SIG-M5 treated with dmso at 0.1 percent for 504 hours (cell line): ENCODE measurements around the gene FRY.

ENCODE experiments used
- DNase-seq: peaks from one replicate; lab custom pipeline; 2025; ENCODE audit not compliant: unreplicated experiment; lab: John Stamatoyannopoulos, UW

FRY gene

DNA sequence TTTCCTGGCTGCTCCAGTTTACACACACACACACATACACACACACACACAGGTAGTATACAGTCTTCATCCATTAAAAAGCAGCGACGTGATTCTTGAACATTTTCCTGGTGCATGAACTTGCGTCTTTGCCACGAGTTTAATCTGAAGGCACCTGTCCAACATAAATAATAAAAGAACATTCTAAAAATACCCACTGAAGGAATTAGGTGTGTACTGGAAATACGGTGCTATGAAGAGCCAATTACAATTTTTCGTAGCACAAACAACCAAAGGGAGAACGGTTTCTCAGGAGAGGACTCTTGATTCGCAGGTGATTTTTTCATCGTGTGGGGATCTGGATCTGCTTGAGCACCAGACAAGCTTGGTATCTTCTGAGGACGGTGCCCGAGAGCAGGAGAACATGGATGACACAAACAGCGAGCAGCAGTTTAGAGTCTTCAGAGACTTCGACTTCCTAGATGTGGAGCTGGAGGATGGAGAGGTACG lies 222.4 kb downstream of the FRY start:
- no peak for DNase-seq

DNA sequence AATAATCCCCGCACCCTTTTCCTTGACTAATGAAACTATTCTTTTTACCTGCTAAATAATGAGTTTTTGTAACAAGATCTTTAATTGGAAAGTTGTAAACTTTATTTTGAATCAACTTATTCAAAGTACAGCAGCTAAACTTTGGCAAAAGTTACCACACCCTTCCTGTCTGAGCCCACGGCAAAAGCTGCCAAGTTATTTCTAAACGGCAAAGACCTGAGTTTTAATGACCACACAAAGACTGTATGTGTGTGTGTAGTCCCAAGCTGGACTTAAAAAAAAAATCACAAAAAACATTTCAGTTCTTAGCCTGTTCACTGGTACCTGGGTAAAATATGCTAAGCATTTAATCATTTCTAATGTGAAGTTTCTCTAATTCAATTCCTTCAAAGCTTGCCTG lies 222.8 kb downstream of the FRY start:
- no peak for DNase-seq

DNA sequence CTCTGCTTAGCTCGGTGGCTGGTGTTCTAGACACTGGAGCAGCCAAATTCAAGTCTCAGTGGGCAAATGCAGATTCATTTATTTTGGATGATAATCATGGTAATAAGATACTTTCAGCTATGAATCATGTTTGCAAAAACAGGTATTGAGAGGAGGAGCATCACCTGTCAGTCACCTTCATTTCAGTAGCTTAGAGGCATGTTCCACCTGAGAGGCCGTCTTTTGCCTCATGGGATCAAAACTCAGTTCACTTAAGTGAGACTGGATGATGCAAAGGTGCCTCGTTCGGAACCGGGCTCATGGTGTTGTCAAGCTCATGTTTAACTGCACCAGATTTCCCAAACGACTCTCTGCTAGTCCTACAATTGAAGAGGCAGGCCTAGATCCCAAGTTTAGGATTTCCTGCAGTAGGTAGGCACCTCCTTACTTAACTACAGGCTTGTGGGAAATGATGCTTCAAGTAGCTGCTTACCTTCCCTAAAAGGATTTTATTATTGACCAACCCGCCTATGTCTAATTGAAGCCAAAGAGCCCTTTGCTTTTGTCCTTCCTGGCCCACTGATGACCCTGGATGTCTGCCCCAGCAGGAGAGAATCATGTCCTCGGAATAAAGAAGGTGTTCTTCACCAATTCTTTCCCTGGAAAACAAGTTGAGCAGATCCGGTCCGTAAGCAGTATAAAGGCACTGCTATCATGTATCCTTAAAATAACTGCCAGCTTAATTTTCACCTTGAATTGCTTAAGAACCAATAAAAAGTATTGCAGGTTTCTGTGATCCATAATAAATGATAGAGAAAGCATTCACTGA lies 223.5 kb downstream of the FRY start:
- no peak for DNase-seq

DNA sequence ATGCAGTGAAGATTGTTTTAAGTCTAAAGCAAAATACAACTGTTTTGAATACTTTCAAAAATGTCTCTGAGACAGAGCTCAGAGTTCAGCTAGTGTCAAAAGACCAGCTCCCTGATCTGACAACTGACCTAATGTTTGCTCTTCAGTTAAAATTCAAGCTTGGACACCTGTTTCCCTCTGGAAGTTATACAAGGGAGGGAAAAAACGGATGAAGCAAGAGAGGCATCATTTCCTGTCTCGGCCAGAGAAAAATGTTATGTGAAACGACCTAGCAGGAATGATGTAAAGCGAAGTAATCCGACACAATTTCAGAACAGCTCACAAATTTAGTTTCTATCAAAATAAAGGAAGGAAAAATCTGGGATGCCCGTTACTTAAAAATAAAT lies 224.1 kb downstream of the FRY start:
- no peak for DNase-seq

DNA sequence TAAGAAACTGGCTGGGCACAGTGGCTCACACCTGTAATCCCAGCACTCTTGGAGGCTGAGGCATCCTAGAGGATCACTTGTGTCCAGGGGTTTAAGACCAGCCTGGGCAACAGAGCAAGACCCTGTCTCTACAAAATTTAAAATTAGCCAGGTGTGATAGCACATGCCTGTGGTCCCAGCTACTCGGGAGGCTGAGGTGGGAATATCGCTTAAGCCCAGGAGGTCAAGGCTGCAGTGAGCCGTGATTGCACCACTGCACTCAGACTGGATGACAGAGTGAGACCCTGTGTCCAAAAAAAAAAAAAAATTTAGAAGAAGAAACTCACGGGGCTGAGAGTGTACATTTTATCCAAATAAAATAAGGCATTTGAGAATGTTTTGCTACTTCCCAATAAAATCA lies 224.7 kb downstream of the FRY start:
- DNase-seq: no peak

DNA sequence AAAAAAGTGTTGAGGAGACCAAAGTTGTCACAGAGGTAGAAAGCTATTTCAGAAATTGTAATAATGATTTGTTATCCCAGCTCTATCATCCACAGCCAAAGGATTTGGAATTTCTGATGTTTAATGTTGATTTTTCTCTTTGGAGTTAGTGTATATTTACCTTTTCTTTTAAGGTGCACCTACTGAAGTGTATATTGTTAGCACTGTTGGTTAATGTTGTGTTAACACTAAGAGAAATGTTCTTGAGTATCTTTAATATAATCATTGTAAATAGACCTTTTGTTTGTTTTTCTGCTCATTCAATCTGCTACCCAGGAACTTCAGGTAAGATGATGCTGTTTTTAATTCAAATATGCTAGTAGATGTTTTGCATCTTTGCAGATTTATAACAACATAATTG lies 226.1 kb downstream of the FRY start:
- no peak for DNase-seq

DNA sequence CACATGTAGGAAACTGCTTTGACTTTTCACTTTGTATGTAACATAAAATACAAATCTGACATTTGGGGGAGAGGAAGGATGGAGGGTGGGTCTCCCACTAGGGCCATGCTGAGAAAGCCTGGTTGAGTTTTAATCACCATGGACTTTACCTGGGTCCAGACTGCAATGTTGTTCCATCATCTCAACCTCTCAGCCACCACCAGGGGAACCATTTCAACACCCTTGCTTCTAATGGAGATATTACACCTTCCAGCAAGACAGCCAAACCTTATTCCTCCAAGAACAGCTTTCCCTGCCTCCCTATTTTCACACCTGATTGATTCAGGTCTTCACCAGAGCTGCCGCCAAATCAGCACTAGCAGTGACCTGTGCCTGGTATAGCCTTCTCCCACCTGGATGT lies 227.5 kb downstream of the FRY start:
- no peak for DNase-seq

DNA sequence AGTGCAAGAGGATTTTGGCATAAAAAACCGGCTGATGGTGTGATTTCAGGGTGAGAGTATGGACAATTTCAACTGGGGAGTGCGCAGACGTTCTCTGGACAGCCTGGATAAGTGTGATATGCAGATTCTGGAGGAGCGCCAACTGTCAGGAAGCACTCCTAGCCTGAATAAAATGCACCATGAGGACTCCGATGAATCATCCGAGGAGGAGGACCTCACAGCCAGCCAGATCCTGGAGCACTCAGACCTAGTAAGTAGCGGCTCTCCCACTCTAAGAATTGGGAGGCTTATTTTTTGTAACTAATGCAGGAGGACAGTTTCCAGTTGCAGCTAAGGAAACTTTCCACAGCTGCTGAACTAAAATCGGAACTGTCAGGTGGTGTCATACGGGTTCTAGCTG lies 230.0 kb downstream of the FRY start:
- no peak for DNase-seq

DNA sequence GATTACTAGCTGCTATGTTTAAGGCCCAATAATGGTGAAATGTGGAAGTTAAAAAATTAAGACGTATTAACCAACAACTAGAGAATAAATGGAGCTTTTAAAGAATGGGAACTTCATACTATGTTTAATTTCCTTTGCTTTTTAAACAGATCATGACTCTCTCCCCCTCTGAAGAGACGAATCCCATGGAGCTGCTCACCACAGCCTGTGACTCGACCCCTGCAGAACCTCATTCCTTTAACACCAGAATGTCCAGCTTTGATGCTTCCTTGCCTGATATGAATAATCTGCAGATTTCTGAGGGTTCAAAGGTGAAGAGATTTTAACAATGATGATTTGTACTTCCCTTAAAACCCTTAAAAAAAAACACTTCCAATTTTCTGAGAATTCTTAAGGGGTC lies 230.6 kb downstream of the FRY start:
- no peak for DNase-seq

DNA sequence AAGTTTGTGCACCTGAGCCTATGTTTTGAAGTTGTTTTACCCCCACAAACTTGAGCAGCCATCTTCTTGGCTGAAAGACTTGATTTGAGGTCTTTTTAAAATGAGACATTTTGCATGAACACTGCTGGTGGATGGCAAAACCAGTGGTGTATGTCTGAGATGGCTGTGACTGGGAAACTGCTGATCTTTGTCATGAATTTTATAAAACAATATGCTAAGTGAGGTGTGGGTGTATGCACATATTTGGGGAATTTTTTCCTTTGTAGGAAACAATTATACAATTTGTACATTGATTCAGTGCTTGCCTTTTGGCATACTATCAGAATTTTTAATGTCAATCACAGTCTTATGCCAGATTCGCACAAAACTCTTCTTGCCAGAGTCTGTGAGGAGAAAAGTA lies 231.0 kb downstream of the FRY start:
- no peak for DNase-seq

DNA sequence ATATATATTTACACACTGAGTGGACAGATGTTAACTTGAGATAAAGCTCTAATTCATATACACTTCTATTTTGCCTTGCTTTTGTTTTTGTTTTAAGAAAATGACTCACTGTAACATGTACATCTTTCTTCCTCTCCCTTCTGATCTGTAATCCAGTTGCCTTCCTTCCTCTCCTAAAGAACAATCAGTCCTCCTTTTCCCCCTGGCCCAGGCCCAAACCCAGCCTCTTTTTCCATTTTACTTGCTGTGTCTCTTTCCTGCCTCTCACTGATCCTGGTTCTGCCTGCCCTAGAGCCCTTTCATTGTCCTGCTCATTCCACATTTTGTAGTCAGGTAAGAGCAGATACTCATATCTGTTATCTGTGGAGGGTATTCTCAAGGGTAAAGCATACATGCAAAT lies 232.8 kb downstream of the FRY start:
- DNase-seq: no peak

DNA sequence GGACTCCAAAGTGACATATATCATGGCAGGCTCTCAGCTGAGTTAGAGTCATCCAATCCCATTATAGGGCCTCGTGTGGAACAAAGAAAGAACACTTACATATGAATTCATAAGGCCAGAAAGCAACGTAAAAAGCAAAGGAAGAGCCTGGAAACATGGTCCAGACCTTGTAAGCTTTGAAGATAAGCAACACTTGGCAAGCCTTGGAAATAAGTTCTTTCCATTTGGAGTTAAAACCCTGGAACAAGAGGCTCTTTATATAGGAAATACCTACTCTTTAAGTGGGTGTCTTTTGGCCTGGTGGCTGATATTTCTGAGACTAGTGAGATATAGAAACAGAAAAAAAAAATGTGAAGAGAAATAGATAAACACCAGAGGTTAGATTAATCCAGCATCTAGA lies 234.2 kb downstream of the FRY start:
- DNase-seq: no peak

DNA sequence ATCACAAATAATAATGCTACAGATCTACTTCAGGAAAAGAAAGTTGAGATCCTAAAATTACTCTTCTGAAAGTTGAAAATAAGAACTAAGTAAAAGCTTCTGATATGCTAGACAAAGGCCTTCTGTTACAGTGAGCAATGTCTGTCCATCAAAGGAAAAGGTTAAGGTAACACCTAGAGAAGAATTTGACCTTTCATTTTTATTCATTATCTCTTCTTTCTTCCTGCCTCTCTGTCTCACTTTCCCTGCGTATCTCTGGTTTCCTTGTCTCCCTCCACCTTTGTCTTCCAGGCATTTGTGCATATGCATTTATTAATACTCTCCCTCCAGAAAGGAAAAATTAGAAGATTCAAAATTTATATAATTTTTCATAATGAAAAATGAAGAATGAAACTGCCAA lies 234.6 kb downstream of the FRY start:
- DNase-seq: no peak

DNA sequence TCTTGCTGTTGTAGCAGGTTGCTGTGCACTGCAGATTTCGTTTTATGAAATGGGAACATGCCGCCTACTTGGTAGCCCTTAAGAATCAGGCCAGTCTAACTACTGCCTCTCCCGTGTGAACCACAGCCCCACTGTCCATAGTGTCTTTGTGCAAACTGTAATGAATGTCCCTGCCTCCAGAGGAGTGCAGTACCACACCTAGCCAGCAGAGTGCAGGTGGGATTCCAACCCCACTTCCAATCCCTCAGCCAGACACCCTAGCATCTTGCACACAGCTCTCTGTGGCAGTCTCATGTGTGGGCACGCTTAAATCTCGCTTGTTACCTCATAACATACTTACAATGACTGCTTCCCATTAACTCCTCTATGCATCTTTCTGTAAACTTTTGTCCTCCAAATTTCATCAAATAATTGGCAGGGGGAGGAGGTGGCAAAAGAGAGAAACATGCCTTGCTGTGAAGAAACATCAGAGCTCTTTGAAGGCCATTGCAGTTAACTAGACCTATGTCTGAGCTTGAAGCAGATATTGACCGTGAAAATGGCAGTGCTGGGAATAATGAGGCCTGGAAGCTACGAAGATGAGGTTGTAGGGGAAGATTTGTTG lies 236.4 kb downstream of the FRY start:
- DNase-seq: no peak

DNA sequence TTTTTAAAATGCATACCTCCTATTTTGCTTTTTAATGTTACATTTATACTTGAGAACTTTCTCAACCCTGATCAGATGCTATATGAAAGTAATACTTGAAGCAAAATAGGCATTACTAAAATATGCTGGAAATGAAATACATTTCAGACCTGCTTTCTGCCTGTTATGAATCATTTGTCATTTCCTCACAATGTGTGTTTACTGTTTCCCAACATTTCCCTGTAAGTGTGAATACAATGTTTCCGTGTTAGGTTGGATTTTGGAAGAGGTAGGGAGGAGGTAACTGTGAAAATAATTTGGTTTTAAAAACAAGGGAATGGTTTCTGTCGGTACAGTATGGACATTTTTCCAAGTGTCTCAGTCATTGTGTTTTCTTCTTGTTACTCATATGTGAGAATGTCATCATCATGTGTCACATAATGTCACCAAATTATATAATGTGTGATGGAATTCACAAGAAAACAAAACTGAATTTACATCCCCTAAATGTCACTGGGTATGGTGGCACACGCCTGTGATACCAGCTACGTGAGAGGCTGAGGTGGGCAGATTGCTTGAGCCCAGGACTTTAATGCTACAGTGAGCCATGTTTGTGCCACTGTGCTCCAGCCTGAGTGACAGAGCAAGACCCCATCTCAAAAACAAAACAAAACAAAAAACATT lies 240.6 kb downstream of the FRY start:
- DNase-seq: no peak

DNA sequence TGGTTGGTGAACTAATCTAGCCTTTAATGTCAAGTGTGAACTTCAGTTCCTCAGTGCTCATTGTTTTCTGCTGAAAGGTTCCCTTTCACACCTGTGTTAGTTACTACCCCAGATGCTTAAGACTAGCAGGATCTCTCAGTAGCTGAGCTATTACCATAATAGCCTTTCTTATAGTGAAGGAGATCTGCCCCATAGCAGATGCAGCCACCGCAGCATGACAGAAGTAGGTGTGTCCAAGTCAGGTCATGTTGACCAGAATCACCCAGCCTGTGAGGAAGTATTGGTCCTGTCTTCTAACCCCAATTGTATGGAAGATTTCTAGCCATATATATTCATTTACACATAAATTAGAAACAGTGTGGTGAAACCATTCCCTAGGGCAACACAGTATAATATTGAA lies 246.3 kb downstream of the FRY start:
- DNase-seq: no peak

DNA sequence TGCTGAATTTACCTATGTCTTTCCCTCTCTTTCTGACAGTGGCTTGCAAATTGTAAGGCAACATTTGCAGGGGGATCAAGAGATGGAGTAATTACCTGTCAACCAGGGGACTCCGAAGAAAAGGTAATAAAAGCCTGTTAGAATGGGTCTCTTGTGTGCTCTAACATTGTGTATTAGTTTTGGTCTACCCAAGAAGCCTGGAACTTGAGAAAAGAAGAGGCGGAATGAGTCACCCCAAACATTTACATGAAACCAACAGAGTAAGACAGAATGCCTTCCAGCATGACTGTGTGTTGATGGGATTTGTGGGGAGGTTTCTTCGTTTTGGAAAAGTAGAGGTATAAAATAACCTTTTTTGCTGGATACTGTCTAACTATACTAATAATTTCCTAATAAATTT lies 246.9 kb downstream of the FRY start:
- no peak for DNase-seq

DNA sequence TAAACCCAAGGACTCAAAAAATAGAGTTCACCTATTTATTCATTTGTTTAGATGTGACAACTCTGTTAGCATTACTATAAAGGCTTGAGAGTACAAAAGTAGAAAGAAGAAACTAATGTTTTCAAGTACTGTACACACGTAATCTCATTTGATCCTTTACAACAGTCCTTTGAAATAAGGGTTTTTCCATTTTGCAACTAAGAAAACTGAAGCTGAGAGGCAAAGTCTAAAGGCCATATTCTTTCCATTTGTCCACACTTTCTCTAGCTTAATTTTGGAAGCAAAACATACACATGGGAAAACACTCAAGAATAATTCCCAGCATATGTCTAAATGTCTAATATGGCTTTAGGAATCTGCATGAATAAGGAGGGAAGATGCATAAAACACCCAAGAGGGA lies 249.5 kb downstream of the FRY start:
- no peak for DNase-seq

DNA sequence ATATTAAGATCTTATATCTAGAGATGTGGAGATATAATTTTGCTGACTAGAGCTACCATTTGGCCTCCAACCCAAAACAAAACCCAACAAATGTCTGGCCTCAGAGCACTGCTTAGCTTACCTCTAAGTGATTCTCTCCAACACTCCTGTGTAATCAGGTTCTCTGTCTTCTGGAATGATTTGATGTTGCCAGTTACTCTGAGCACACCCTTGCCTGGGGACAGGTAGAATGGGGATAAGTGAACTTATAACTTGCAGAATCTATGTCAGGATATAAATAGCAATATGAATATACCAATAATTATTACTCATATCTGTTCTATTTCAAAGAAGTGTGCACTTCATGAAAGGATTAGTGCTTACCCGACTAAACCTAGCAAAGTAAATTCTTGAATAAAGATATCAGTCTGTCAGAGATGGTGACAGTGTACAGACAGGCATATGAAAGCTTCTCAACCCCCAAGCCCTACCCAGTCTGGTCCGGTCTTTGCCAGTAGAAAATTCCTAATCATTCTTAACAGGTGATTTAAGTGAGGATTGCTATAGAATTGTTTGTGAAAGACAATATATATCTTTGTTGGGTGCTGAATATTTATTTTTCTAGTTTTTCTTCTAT lies 250.6 kb downstream of the FRY start:
- DNase-seq: no peak

DNA sequence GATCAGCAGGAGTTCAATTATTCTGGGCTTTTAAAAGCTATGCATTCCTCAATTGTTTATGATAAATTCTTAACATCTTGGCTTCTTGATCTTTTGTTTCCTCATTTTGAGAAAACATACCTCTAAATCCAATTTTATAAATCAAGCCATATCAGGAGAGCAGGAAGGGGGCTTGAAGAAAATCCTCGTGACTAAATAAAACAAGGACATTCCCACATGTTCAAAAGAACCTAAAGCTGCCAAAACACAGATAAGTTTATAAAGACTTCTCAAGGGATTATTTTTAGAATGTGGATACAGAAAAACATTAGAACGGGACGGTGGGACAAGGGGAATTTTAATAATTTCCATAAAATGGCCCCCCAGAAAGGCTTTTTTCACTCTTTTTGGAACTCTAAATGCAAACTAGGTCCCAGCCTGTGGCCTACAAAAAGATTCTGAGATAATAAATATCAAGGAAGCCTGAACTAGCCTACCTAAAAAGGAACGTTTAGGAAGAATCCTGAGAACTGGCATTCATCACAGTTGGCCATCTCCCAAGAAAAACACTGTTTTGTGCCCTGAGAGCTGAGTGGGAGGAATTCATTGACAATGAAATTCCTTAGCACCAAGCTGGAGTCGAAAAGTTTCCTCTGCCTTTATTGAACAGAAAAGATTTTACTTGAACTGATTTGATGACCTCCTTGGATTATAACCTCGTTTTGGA lies 253.5 kb downstream of the FRY start:
- DNase-seq: no peak

DNA sequence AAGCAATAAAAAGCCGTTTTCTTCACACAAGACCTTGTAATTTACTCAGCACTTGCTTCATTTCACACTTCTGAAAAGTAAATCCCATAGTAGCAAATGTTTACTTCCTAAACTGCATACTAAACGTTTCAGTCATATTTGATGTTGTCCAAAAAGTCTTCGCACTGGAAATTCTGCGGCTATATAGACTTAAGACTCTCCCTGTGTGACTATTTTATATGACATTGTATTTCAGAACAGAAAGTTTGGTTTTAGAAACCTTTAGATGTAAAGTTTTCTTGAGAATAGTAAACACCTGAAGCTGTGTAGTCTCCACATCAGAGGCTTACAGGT lies 254.0 kb downstream of the FRY start:
- no peak for DNase-seq
